Adrenal gland (tissue), 5 donors: ENCODE measurements around the gene RAD9A.

Experiments used
- CTCF ChIP-seq, 6 experiments: fragments of 450-650 bp in 4 of 6; fragments of 200-600 bp in 2 of 6; sonication (generic) in 1 of 6; IDR thresholded peaks; 1 replicate in 5 of 6; 2 replicates in 1 of 6; pipeline versions ENCODE4 v1.5.1 to v1.8.0; 2016 to 2021; ENCODE audit warnings: antibody characterized with exemption in 6 of 6, mild to moderate bottlenecking in 2 of 6, moderate library complexity in 1 of 6
- POLR2A ChIP-seq, 2 donors: fragments of 450-650 bp; IDR thresholded peaks; one replicate each; pipeline ENCODE4 v1.6.1; 2017; ENCODE audit warnings: antibody characterized with exemption in 2 of 2, mild to moderate bottlenecking in 2 of 2, moderate library complexity in 1 of 2
- donor health status: DM: no; HTN: no; CAD: no.

GRCh38 chr11:67417425-67417824 is 25.6 kb downstream of the RAD9A start:
- TF ChIP-seq CTCF (IDR thresholded peaks at IDR 0.05) (no peak), POLR2A (IDR thresholded peaks at IDR 0.05) (no peak)
